Activated T-cell treated with anti-CD3 and anti-CD28 coated beads, Interleukin-2, amount 50 U/mL, for 4 hours (primary cell): ENCODE data around the gene EVI2B. TPM values are rescaled to one million over a fixed set of nuclear protein-coding genes. Genes with fewer than 3 reads are reported as not detected.
"Not testable (repeated sequence)": the region's sequence is repeated elsewhere in the genome, so short reads cannot be mapped to it uniquely, and the experiment has no call there.

Experiments
- ATAC-seq, 2 donors: fragments of 200-7000 bp; cut with Tn5 transposase; one replicate each; pipeline ENCODE4 v1.10.0; 2021
- DNase-seq: peaks from one replicate; pipeline ENCODE4 v3.0.0-alpha.2; 2020
- H3K27me3 Mint-ChIP-seq: one replicate; pipeline ENCODE4 v1.8.0; 2021; ENCODE audit warnings: low read depth, mixed read lengths
- H3K36me3 Mint-ChIP-seq: one replicate; pipeline ENCODE4 v1.8.0; 2022; ENCODE audit warnings: mixed read lengths; ENCODE audit not compliant: insufficient read depth
- H3K4me1 Mint-ChIP-seq: one replicate; pipeline ENCODE4 v1.8.0; 2021; ENCODE audit warnings: low read depth, mixed read lengths
- H3K4me3 Mint-ChIP-seq: one replicate; pipeline ENCODE4 v1.8.0; 2021; ENCODE audit warnings: mild to moderate bottlenecking, moderate library complexity, mixed read lengths
- H3K9me3 Mint-ChIP-seq: one replicate; pipeline ENCODE4 v1.8.0; 2021; ENCODE audit warnings: mixed read lengths
- total RNA-seq, 3 donors: library from RNA; stranded (reverse); gene quantifications; one replicate each; pipeline ENCODE4 v1.2.1, GENCODE V29; 2021

Gene EVI2B
- total RNA-seq, 3 donors from 2014 or later = 5.0 to 7.0 (median 7.0) TPM

GRCh38 chr17:31295489-31295871, 18.4 kb downstream of the EVI2B start:
- no peaks in the 10 kb centered on the region for H3K9me3 Mint-ChIP-seq
- H3K4me1 Mint-ChIP-seq = peaks cover 10% of the 10 kb centered on the region
- no peaks in the 10 kb centered on the region for H3K27me3 Mint-ChIP-seq
- ATAC-seq (no peak), DNase-seq (no peak)
- H3K36me3 Mint-ChIP-seq = peaks cover 2% of the 10 kb centered on the region
- H3K4me3 Mint-ChIP-seq = no peak overlapping the region

- no peaks in the 10 kb centered on the region for H3K9me3 Mint-ChIP-seq
- peaks cover 13% of the 10 kb centered on the region for H3K4me1 Mint-ChIP-seq
- no peak overlapping the region for H3K4me3 Mint-ChIP-seq
- no peaks in the 10 kb centered on the region for H3K27me3 Mint-ChIP-seq
- ATAC-seq = no peak
- DNase-seq = no peak
- H3K36me3 Mint-ChIP-seq = peaks cover 2% of the 10 kb centered on the region
Measured at GRCh38 chr17:31294820-31295488, 18.9 kb downstream of the EVI2B start.

DNA sequence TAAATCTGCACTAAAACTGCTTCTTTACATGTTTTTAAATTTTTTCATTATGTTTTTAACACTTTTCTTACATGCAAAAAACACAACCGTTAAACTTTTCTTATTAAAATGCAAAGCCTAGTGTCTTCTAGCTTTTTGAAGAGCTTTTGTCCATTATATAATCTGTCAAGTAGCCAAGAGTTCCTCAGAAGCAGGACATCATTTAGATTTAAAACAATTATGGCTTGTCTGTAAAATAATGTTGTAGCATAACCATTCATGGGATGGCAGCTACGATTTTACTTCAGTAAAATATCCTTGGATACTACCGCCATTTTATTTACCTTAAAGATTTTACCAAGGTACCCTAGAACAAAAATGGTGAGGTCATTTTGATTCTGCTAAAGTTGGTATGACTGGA, 19.6 kb downstream of the EVI2B start:
- Mint-ChIP-seq H3K4me3 (no peak overlapping the region), H3K9me3 (no peaks in the 10 kb centered on the region), H3K36me3 (peaks cover 2% of the 10 kb centered on the region), H3K27me3 (no peaks in the 10 kb centered on the region), H3K4me1 (peaks cover 13% of the 10 kb centered on the region)
- no peak for DNase-seq
- no peak for ATAC-seq

DNA sequence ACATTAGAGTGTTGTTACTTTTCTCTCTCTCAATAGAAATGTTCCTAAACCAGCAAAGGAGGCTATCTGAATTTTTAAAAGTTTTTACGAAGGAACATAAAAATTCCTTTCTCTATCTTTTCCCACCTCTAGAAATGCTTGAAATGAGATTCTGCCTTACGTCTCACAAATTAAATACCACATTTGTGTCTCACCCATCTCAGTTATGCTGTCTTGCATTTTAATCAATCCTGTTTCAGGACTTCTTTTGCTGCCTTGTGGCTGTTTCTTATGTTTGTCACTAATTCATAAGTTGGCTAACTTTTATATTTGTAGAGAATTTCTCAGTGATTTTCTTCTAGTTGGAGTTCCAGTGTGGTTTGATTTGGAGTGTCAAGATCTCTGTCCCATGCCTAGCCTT, 20.3 kb downstream of the EVI2B start:
- Mint-ChIP-seq H3K9me3 (no peaks in the 10 kb centered on the region), H3K27me3 (no peaks in the 10 kb centered on the region), H3K4me1 (peaks cover 17% of the 10 kb centered on the region), H3K4me3 (no peak overlapping the region), H3K36me3 (peaks cover 2% of the 10 kb centered on the region)
- DNase-seq = no peak
- no peak for ATAC-seq

DNA sequence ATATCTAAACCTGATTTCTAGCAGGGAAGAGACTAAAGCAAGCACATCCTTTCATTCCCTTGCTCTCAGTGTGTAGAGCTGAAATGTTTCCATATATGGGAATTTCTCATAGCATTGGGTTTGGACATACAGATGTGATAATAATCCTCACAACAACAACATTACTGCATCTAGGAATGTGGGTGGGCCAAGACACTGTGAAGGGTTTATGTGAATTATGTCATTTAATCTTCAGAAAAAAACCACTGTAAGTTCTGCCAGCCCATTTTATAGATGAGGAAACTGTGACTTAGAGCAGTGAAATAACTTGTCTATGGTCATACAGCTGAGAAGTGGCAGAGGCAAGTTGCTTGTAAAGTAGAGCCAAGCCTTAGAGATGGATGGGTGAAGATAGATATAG, 22.0 kb downstream of the EVI2B start:
- H3K27me3 Mint-ChIP-seq = no peaks in the 10 kb centered on the region
- peaks cover 2% of the 10 kb centered on the region for H3K36me3 Mint-ChIP-seq
- H3K9me3 Mint-ChIP-seq = no peaks in the 10 kb centered on the region
- ATAC-seq (no peak), DNase-seq (no peak)
- H3K4me3 Mint-ChIP-seq = no peak overlapping the region
- peaks cover 24% of the 10 kb centered on the region for H3K4me1 Mint-ChIP-seq

DNA sequence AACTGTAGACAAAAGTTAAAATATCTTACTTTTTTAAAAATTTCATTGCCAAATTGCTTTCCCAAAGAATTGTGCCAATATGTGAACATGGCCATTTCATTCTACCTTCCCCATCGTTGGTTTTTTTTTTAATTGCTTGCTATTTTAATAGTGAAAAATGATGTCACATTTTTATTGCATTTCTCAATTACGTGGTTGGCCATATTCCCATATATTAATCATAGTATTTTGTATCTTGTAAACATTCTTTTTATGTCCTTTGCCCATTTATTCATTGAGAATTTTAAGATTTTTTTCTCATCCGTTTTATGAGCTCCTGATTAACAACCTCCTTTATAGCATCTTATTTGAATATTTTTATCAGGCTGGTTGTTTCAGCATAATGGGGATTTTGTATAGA, 24.1 kb downstream of the EVI2B start:
- Mint-ChIP-seq H3K27me3 (no peaks in the 10 kb centered on the region), H3K4me1 (peaks cover 20% of the 10 kb centered on the region), H3K36me3 (no peaks in the 10 kb centered on the region), H3K9me3 (no peaks in the 10 kb centered on the region), H3K4me3 (no peak overlapping the region)
- DNase-seq (no peak), ATAC-seq (no peak)

DNA sequence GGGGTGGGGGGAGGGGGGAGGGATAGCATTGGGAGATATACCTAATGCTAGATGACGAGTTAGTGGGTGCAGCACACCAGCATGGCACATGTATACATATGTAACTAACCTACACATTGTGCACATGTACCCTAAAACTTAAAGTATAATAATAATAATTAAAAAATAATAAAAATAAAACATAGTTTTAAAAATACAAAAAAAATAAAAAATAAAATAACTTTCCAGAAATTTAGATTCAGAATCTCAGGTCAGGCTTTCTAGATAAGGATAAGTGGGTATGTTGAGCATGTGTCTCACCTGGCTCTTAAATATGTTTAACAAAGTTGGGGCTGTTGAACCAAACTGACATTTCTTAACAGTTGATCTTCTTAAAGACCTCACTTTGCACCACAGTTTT, 25.9 kb downstream of the EVI2B start:
- H3K36me3 Mint-ChIP-seq, H3K27me3 Mint-ChIP-seq, DNase-seq, H3K9me3 Mint-ChIP-seq, ATAC-seq, H3K4me3 Mint-ChIP-seq: not testable (repeated sequence)
- H3K4me1 Mint-ChIP-seq = peaks cover 20% of the 10 kb centered on the region

- no peak for DNase-seq
- Mint-ChIP-seq H3K36me3 (no peaks in the 10 kb centered on the region), H3K4me1 (peaks cover 20% of the 10 kb centered on the region), H3K9me3 (no peaks in the 10 kb centered on the region), H3K4me3 (no peak overlapping the region), H3K27me3 (no peaks in the 10 kb centered on the region)
- no peak for ATAC-seq
Measured at GRCh38 chr17:31286587-31286986, 27.3 kb downstream of the EVI2B start.

GRCh38 chr17:31283841-31284240, 30.0 kb downstream of the EVI2B start:
- DNase-seq (no peak), ATAC-seq (no peak)
- Mint-ChIP-seq H3K4me3 (no peak overlapping the region), H3K9me3 (no peaks in the 10 kb centered on the region), H3K27me3 (no peaks in the 10 kb centered on the region), H3K4me1 (peaks cover 8% of the 10 kb centered on the region), H3K36me3 (peaks cover 2% of the 10 kb centered on the region)

- no peak overlapping the region for H3K4me3 Mint-ChIP-seq
- H3K9me3 Mint-ChIP-seq = no peaks in the 10 kb centered on the region
- peaks cover 8% of the 10 kb centered on the region for H3K36me3 Mint-ChIP-seq
- ATAC-seq (no peak), DNase-seq (no peak)
- no peaks in the 10 kb centered on the region for H3K27me3 Mint-ChIP-seq
- no peaks in the 10 kb centered on the region for H3K4me1 Mint-ChIP-seq
Measured at GRCh38 chr17:31281061-31281460, 32.8 kb downstream of the EVI2B start.

DNA sequence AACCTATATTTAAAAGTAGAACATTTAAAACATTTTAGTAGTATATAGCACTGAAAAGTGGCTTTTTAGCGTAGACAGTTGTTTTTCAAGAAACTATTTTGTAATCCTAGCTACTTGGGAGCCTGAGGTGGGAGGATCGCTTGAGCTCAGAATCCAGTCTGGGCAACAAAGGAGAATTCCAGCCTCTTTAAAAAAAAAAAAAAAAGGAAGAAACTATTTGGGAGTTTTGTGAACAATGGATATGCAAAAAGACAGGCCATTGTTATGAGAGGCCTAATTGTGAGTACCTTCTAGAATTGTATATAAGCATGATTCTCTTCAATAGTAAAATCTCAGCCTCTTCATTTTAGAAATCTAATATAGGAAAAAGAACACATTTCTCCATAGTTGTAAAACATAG, 34.5 kb downstream of the EVI2B start:
- no peak for ATAC-seq
- H3K4me1 Mint-ChIP-seq = no peaks in the 10 kb centered on the region
- no peaks in the 10 kb centered on the region for H3K9me3 Mint-ChIP-seq
- H3K27me3 Mint-ChIP-seq = no peaks in the 10 kb centered on the region
- no peak for DNase-seq
- peaks cover 10% of the 10 kb centered on the region for H3K36me3 Mint-ChIP-seq
- H3K4me3 Mint-ChIP-seq = no peak overlapping the region

- ATAC-seq (no peak), DNase-seq (no peak)
- Mint-ChIP-seq H3K4me3 (no peak overlapping the region), H3K36me3 (peaks cover 16% of the 10 kb centered on the region), H3K9me3 (no peaks in the 10 kb centered on the region), H3K4me1 (no peaks in the 10 kb centered on the region), H3K27me3 (no peaks in the 10 kb centered on the region)
Measured at GRCh38 chr17:31275116-31275515, 38.7 kb downstream of the EVI2B start.

GRCh38 chr17:31274252-31274651, 39.6 kb downstream of the EVI2B start:
- H3K27me3 Mint-ChIP-seq = no peaks in the 10 kb centered on the region
- ATAC-seq (no peak), DNase-seq (no peak)
- H3K4me1 Mint-ChIP-seq = no peaks in the 10 kb centered on the region
- H3K36me3 Mint-ChIP-seq = peaks cover 20% of the 10 kb centered on the region
- no peaks in the 10 kb centered on the region for H3K9me3 Mint-ChIP-seq
- H3K4me3 Mint-ChIP-seq = no peak overlapping the region

- DNase-seq (no peak), ATAC-seq (no peak)
- no peaks in the 10 kb centered on the region for H3K9me3 Mint-ChIP-seq
Measured at GRCh38 chr17:31273516-31273915, 40.3 kb downstream of the EVI2B start.

GRCh38 chr17:31272803-31273202, 41.1 kb downstream of the EVI2B start:
- DNase-seq (no peak), ATAC-seq (no peak)
- H3K4me1 Mint-ChIP-seq = no peaks in the 10 kb centered on the region

More at GRCh38 chr17:31273516-31273915, 40.3 kb downstream of the EVI2B start:
- Mint-ChIP-seq H3K27me3 (no peaks in the 10 kb centered on the region), H3K4me1 (no peaks in the 10 kb centered on the region), H3K4me3 (no peak overlapping the region), H3K36me3 (peaks cover 23% of the 10 kb centered on the region)

GRCh38 chr17:31272236-31272635, 41.6 kb downstream of the EVI2B start:
- Mint-ChIP-seq H3K36me3 (peaks cover 27% of the 10 kb centered on the region), H3K9me3 (no peaks in the 10 kb centered on the region), H3K4me3 (no peak overlapping the region), H3K4me1 (no peaks in the 10 kb centered on the region), H3K27me3 (no peaks in the 10 kb centered on the region)
- ATAC-seq (no peak), DNase-seq (no peak)

More at GRCh38 chr17:31272803-31273202, 41.1 kb downstream of the EVI2B start:
- H3K27me3 Mint-ChIP-seq = no peaks in the 10 kb centered on the region
- H3K36me3 Mint-ChIP-seq = peaks cover 24% of the 10 kb centered on the region
- H3K4me3 Mint-ChIP-seq = no peak overlapping the region
- H3K9me3 Mint-ChIP-seq = no peaks in the 10 kb centered on the region
